Body of pancreas (tissue), 4 donors: ENCODE results near the gene CKM. TPM values are rescaled to one million over a fixed set of nuclear protein-coding genes. Genes with fewer than 3 reads are reported as not detected.

Experiments used
- ATAC-seq: fragments of 150-250 bp; one replicate; pipeline ENCODE4 v1.9.1; 2016
- DNase-seq, 4 donors: peaks; one replicate each; pipeline ENCODE4 v3.0.0-alpha.2; 2019
- H3K27ac ChIP-seq, 4 donors: fragments of 200-600 bp; sonication (generic); 1 replicate in 3 of 4; 2 replicates in 1 of 4; pipeline versions ENCODE4 v1.5.1 to v1.6.1; 2016 to 2019; ENCODE audit warnings: mild to moderate bottlenecking in 1 of 4, mixed read lengths in 1 of 4, moderate library complexity in 1 of 4
- H3K27me3 ChIP-seq, 2 donors: fragments of 200-600 bp; sonication (generic); one replicate each; pipeline ENCODE4 v1.6.0; 2016; ENCODE audit warnings: mild to moderate bottlenecking in 1 of 2
- H3K36me3 ChIP-seq, 2 donors: fragments of 200-600 bp; sonication (generic); replicated peaks in 1 of 2; 2 replicates each; pipeline ENCODE4 v1.5.1; 2016; ENCODE audit warnings: low read depth in 2 of 2; ENCODE audit not compliant: insufficient read depth in 1 of 2
- H3K4me1 ChIP-seq: fragments of 200-600 bp; sonication (generic); one replicate; pipeline ENCODE4 v1.6.0; 2016
- H3K4me3 ChIP-seq, 2 donors: fragments of 200-600 bp; sonication (generic); 1 replicate in 1 of 2; 2 replicates in 1 of 2; pipeline ENCODE4 v1.5.1; 2016 to 2019
- H3K9me3 ChIP-seq, 3 donors: fragments of 200-600 bp; sonication (generic); 1 replicate in 2 of 3; 2 replicates in 1 of 3; pipeline ENCODE4 v1.5.1; 2016
- POLR2A ChIP-seq, 3 donors: fragments of 450-650 bp; IDR thresholded peaks; one replicate each; pipeline ENCODE4 v1.6.1; 2016; ENCODE audit warnings: antibody characterized with exemption in 3 of 3, mild to moderate bottlenecking in 2 of 3
- WGBS, 2 donors: methylation state at CpG; one replicate each; pipeline ENCODE4 v1.1.5; 2017; 5-methylcytosine and 5-hydroxymethylcytosine counted together
- intact Hi-C: fragments of 100-400 bp; cut with DNase I; formaldehyde crosslinking; loops from one replicate; pipeline ENCODE4 v1.15.1; 2023
- total RNA-seq, 2 donors: library from RNA; depleted of rRNA; stranded (reverse); fragments of >200 nt; gene quantifications; one replicate each; pipeline ENCODE4 v1.1.0, GENCODE V29; 2016
- TF ChIP-seq, protein P1 (sequence below), 7 experiments: fragments of 450-650 bp in 4 of 7; fragments of 200-600 bp in 3 of 7; sonication (generic) in 3 of 7; IDR thresholded peaks; one replicate each; pipeline ENCODE4 v1.5.1; 2016 to 2019; ENCODE audit warnings: antibody characterized with exemption in 7 of 7

Gene CKM
- total RNA-seq, 2 donors from 2014 or later: not detected

- DNase-seq (no peak), ATAC-seq (no peak)
- Histone ChIP-seq H3K4me3 (no peak overlapping the region), H3K36me3 (peaks cover 0 to 6% of the 10 kb centered on the region in 2 donors), H3K27ac (no peak overlapping the region), H3K9me3 (no peaks in the 10 kb centered on the region), H3K27me3 (no peaks in the 10 kb centered on the region), H3K4me1 (no peaks in the 10 kb centered on the region)
- WGBS, 2 donors: 92 to 96% methylated on average over 7 to 11 of the region's 11 CpGs
- TF ChIP-seq POLR2A (IDR thresholded peaks at IDR 0.05): no peak
- TF ChIP-seq, protein P1, sequence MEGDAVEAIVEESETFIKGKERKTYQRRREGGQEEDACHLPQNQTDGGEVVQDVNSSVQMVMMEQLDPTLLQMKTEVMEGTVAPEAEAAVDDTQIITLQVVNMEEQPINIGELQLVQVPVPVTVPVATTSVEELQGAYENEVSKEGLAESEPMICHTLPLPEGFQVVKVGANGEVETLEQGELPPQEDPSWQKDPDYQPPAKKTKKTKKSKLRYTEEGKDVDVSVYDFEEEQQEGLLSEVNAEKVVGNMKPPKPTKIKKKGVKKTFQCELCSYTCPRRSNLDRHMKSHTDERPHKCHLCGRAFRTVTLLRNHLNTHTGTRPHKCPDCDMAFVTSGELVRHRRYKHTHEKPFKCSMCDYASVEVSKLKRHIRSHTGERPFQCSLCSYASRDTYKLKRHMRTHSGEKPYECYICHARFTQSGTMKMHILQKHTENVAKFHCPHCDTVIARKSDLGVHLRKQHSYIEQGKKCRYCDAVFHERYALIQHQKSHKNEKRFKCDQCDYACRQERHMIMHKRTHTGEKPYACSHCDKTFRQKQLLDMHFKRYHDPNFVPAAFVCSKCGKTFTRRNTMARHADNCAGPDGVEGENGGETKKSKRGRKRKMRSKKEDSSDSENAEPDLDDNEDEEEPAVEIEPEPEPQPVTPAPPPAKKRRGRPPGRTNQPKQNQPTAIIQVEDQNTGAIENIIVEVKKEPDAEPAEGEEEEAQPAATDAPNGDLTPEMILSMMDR (IDR thresholded peaks at IDR 0.05): no peak
- intact Hi-C loops: no loop called here
Observed at GRCh38 chr19:45357445-45357783, 34.7 kb upstream of the CKM start.

- ATAC-seq (no peak), DNase-seq (no peak)
- WGBS, 2 donors: 88 to 91% methylated on average over 15 to 20 of the region's 20 CpGs
- intact Hi-C loops: no loop called here
- H3K27ac ChIP-seq: no peak overlapping the region
- H3K9me3 ChIP-seq: no peaks in the 10 kb centered on the region
- no peaks in the 10 kb centered on the region for H3K27me3 ChIP-seq
- no peak overlapping the region for H3K4me3 ChIP-seq
- peaks cover 0 to 6% of the 10 kb centered on the region in 2 donors for H3K36me3 ChIP-seq
- TF ChIP-seq, protein P1 (IDR thresholded peaks at IDR 0.05): no peak
- no peak for TF ChIP-seq POLR2A (IDR thresholded peaks at IDR 0.05)
- H3K4me1 ChIP-seq: no peaks in the 10 kb centered on the region
Observed at GRCh38 chr19:45356760-45357444, 34.2 kb upstream of the CKM start.

- no peaks in the 10 kb centered on the region for H3K9me3 ChIP-seq
- H3K27ac ChIP-seq: no peak overlapping the region
- no peaks in the 10 kb centered on the region for H3K27me3 ChIP-seq
- H3K4me1 ChIP-seq: no peaks in the 10 kb centered on the region
- TF ChIP-seq POLR2A (IDR thresholded peaks at IDR 0.05): no peak
- TF ChIP-seq, protein P1 (IDR thresholded peaks at IDR 0.05): no peak
- ATAC-seq (no peak), DNase-seq (no peak)
- intact Hi-C loops: no loop called here
- H3K36me3 ChIP-seq: peaks cover 0 to 2% of the 10 kb centered on the region in 2 donors
- H3K4me3 ChIP-seq: no peak overlapping the region
- 96 to 100% methylated on average over 5 to 9 of the region's 9 CpGs for WGBS, 2 donors
Observed at GRCh38 chr19:45355910-45356309, 33.2 kb upstream of the CKM start.

DNA sequence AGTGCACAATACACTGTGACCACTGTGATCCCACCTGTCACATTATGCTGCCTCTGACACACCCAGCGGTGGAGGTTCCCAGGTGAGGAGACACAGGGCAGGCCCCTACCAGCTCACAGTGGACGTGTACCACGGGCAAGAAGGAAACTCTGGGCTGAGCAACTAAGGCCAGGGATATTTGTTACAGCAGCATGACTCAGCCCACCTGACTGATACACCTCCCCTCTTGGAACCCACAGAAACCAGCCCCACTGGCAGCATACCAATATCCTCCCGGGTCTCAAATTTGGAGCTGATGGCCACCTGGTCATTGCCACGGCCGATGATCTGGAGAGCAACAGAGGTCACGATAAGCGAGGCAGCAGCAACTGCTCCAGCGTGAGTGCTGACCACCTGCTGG, 32.7 kb upstream of the CKM start:
- peaks cover 0 to 2% of the 10 kb centered on the region in 2 donors for H3K36me3 ChIP-seq
- H3K27me3 ChIP-seq: no peaks in the 10 kb centered on the region
- no peaks in the 10 kb centered on the region for H3K4me1 ChIP-seq
- no peak overlapping the region for H3K4me3 ChIP-seq
- ATAC-seq: no peak
- intact Hi-C loops: no loop called here
- H3K9me3 ChIP-seq: no peaks in the 10 kb centered on the region
- no peak for DNase-seq
- TF ChIP-seq, protein P1 (IDR thresholded peaks at IDR 0.05): no peak
- no peak for TF ChIP-seq POLR2A (IDR thresholded peaks at IDR 0.05)
- H3K27ac ChIP-seq: no peak overlapping the region
- 95 to 98% methylated on average over 6 of the region's 9 CpGs for WGBS, 2 donors

DNA sequence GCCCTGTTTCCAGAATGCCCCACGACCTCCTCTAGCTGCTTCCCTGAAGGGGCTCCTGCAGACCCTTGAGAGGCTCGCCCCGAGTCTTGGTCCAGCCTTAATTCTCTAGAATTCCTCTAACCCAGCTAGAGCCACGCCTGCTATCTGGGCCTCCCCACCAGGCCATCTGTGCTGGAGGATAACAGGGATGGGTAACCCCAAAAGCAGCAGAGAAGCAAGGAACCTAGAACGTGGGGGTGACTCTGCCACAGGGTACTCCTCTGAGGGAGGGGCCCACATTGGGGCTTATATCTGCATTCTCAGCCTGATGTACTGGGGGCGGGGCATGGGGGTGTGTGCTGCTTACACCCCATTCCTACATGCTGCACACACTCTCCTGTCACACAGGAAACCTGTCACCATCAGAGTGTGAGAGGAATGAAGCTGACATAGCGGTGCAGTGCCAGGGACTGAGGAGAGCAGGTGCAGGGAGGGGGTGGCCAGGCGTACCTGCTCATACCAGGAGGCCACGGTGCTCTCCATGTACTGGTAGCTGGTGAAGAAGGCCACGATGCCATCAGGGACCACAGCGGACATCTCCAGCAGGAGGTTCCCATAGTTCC, 31.7 kb upstream of the CKM start:
- ATAC-seq (no peak), DNase-seq (no peak)
- Histone ChIP-seq H3K4me3 (no peak overlapping the region), H3K27me3 (no peaks in the 10 kb centered on the region), H3K27ac (no peak overlapping the region), H3K9me3 (no peaks in the 10 kb centered on the region), H3K4me1 (no peaks in the 10 kb centered on the region), H3K36me3 (peaks cover 0 to 2% of the 10 kb centered on the region in 2 donors)
- intact Hi-C loops: no loop called here
- TF ChIP-seq, protein P1 (IDR thresholded peaks at IDR 0.05): no peak
- no peak for TF ChIP-seq POLR2A (IDR thresholded peaks at IDR 0.05)
- WGBS, 2 donors: 84 to 90% methylated on average over 5 to 11 of the region's 11 CpGs
